ENCODE results near the gene YIPF3.
"Not testable (repeated sequence)": the region's sequence is repeated elsewhere in the genome, so short reads cannot be mapped to it uniquely, and the experiment has no call there.

Gene YIPF3

GRCh38 chr6:43471399-43471798, 45.3 kb downstream of the YIPF3 start:
- H3K4me3 ChIP-seq (ENCODE audit: low read depth, low read length), result no peak overlapping the region
- no peak for TF ChIP-seq CTCF (IDR thresholded peaks at IDR 0.05; ENCODE audit: insufficient read depth, low read length, missing control alignments)
- DNase-seq (ENCODE audit: low read depth, low spot score), result no peak
- ChIA-PET POLR2A (no interaction called here), CTCF (interaction anchor here (1.0 to 1.6 kb wide), 5 partner anchors 15 to 35 kb away, joined by 3 to 5 read pairs (median 4); no protein-coding TSS in a partner anchor)

- TF ChIP-seq CTCF (IDR thresholded peaks at IDR 0.05; ENCODE audit: insufficient read depth, low read length, missing control alignments), result no peak
- ChIA-PET POLR2A (no interaction called here), CTCF (interaction anchor here (0.8 to 1.5 kb wide), 4 partner anchors 13 to 37 kb away, joined by 3 to 4 read pairs (median 4); no protein-coding TSS in a partner anchor)
- no peak for DNase-seq (ENCODE audit: low read depth, low spot score)
- no peak overlapping the region for H3K4me3 ChIP-seq (ENCODE audit: low read depth, low read length)
Observed at GRCh38 chr6:43469947-43470346, 46.8 kb downstream of the YIPF3 start.

GRCh38 chr6:43468748-43469681, 47.7 kb downstream of the YIPF3 start:
- CTCF ChIA-PET, result interaction anchor here (0.8 to 1.5 kb wide), 3 partner anchors 15 to 38 kb away, joined by 3 to 4 read pairs (median 4); no protein-coding TSS in a partner anchor
- POLR2A ChIA-PET, result no interaction called here
- H3K4me3 ChIP-seq (ENCODE audit: low read depth, low read length), result no peak overlapping the region
- no peak for DNase-seq (ENCODE audit: low read depth, low spot score)
- no peak for TF ChIP-seq CTCF (IDR thresholded peaks at IDR 0.05; ENCODE audit: insufficient read depth, low read length, missing control alignments)

DNA sequence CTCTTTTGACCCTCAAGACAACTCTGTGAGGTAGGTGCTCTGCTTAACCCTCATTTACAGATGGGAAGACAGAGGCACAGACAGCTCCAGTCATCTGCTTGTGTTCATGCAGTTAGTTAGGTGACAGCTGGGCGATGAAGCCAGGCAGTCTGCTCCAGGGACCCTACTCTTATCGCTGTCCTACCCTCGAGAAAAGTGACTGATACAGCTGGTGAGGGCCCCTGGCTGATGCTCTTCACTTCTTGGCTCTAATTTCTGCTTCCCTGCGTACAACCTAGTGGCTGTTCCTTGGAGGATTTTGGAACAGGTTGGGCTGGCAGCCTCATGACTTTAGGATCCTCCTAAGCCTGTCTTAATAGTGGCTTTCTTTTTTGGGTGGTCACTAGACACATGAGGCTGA, 48.5 kb downstream of the YIPF3 start:
- CTCF ChIA-PET, result no interaction called here
- H3K4me3 ChIP-seq (ENCODE audit: low read depth, low read length), result no peak overlapping the region
- TF ChIP-seq CTCF (IDR thresholded peaks at IDR 0.05; ENCODE audit: insufficient read depth, low read length, missing control alignments), result no peak
- DNase-seq (ENCODE audit: low read depth, low spot score), result no peak
- POLR2A ChIA-PET, result no interaction called here

DNA sequence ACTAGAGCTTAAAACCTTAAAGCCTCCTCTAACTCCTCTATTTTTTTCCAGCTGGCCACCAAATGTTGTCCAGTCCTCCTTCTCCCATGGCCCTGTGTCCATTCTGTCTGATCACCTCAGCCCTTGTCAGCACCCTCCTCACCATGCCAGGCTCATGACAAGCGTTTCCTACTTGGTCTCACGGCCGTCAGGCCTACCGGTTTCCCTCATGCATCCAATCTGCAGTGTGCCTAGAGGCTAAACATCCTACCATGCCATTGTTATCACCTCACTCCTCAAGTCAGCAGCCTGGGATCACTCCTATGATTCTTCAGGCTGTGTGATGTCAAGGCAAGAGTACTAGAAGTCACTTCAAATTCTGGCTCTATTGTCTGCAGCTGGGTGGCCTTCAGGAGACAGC, 49.0 kb downstream of the YIPF3 start:
- DNase-seq (ENCODE audit: low read depth, low spot score), result no peak
- TF ChIP-seq CTCF (IDR thresholded peaks at IDR 0.05; ENCODE audit: insufficient read depth, low read length, missing control alignments), result no peak
- CTCF ChIA-PET, result no interaction called here
- H3K4me3 ChIP-seq (ENCODE audit: low read depth, low read length), result no peak overlapping the region
- POLR2A ChIA-PET, result no interaction called here

GRCh38 chr6:43467265-43467664, 49.5 kb downstream of the YIPF3 start:
- POLR2A ChIA-PET; DNase-seq (ENCODE audit: low read depth, low spot score); CTCF ChIA-PET: not testable (repeated sequence)

More at GRCh38 chr6:43467265-43467664, 49.5 kb downstream of the YIPF3 start:
- not testable (repeated sequence) for H3K4me3 ChIP-seq (ENCODE audit: low read depth, low read length)

Measured in AG04449 (cell line).